HepG2 (cell line): ENCODE data around the gene C5orf34. TPM values are rescaled to one million over a fixed set of nuclear protein-coding genes. Genes with fewer than 3 reads are reported as not detected.

Experiments
- ARNT2 ChIP-seq: sonication (generic); formaldehyde crosslinking; IDR thresholded peaks from 2 replicates; pipeline ENCODE4 v1.8.0; 2022; ENCODE audit warnings: mild to moderate bottlenecking, low read depth, missing genetic modification reagents, moderate library complexity
- ATF1 ChIP-seq: IDR thresholded peaks from 2 replicates; pipeline ENCODE4 v1.6.1; 2016; ENCODE audit warnings: mild to moderate bottlenecking, control low read depth
- CBX5 ChIP-seq: sonication (generic); formaldehyde crosslinking; IDR thresholded peaks from 2 replicates; pipeline ENCODE4 v1.4.0; 2020; ENCODE audit warnings: missing genetic modification reagents, borderline replicate concordance
- CHCHD3 ChIP-seq: sonication (generic); formaldehyde crosslinking; IDR thresholded peaks from 2 replicates; pipeline ENCODE4 v1.8.0; 2022; ENCODE audit warnings: mild to moderate bottlenecking, missing genetic modification reagents, moderate library complexity
- DR1 ChIP-seq: sonication (generic); formaldehyde crosslinking; IDR thresholded peaks from 2 replicates; pipeline ENCODE4 v1.8.0; 2021; ENCODE audit warnings: mild to moderate bottlenecking, missing genetic modification reagents, inconsistent platforms
- GATAD2A ChIP-seq: IDR thresholded peaks from 2 replicates; pipeline ENCODE4 v1.6.1; 2016
- HOMEZ ChIP-seq: IDR thresholded peaks from 2 replicates; pipeline ENCODE4 v1.6.1; 2016; ENCODE audit warnings: low read depth
- JUND ChIP-seq: sonication (generic); formaldehyde crosslinking; IDR thresholded peaks from 2 replicates; pipeline ENCODE4 v1.8.0; 2022; ENCODE audit warnings: mild to moderate bottlenecking, missing genetic modification reagents
- KAT7 ChIP-seq: IDR thresholded peaks from 2 replicates; pipeline ENCODE4 v1.6.1; 2018; ENCODE audit warnings: borderline replicate concordance, missing compliant biosample characterization
- MEIS1 ChIP-seq: sonication (generic); formaldehyde crosslinking; IDR thresholded peaks from 2 replicates; pipeline ENCODE4 v1.9.0; 2021; ENCODE audit warnings: mild to moderate bottlenecking, missing genetic modification reagents, moderate library complexity, borderline replicate concordance
- MIER3 ChIP-seq: IDR thresholded peaks from 2 replicates; pipeline ENCODE4 v1.6.1; 2016; ENCODE audit warnings: missing compliant biosample characterization, borderline replicate concordance
- MTF2 ChIP-seq: sonication (generic); formaldehyde crosslinking; IDR thresholded peaks from 2 replicates; pipeline ENCODE4 v1.5.0; 2020; ENCODE audit warnings: missing genetic modification reagents, borderline replicate concordance
- SAP130 ChIP-seq: IDR thresholded peaks from 2 replicates; pipeline ENCODE4 v1.6.1; 2016; ENCODE audit warnings: low read depth
- SP4 ChIP-seq: sonication (generic); formaldehyde crosslinking; IDR thresholded peaks from 2 replicates; pipeline ENCODE4 v1.8.1; 2023; ENCODE audit warnings: mild to moderate bottlenecking, missing genetic modification reagents
- SP5 ChIP-seq: IDR thresholded peaks from 2 replicates; pipeline ENCODE4 v1.6.1; 2016; ENCODE audit warnings: low read depth, borderline replicate concordance
- TARDBP ChIP-seq: sonication (generic); formaldehyde crosslinking; IDR thresholded peaks from 2 replicates; pipeline ENCODE4 v1.8.0; 2022; ENCODE audit warnings: mild to moderate bottlenecking, missing genetic modification reagents
- TCF12 ChIP-seq, 2 experiments: fragments of 450-650 bp in 1 of 2; sonication (generic) in 1 of 2; formaldehyde crosslinking in 1 of 2; IDR thresholded peaks; 2 replicates each; pipeline versions ENCODE4 v1.6.1 to v1.8.0; 2017 to 2022; ENCODE audit warnings: antibody characterized with exemption in 1 of 2, mild to moderate bottlenecking in 1 of 2, missing genetic modification reagents in 1 of 2, moderate library complexity in 1 of 2
- TFDP2 ChIP-seq: sonication (generic); formaldehyde crosslinking; IDR thresholded peaks from 2 replicates; pipeline ENCODE4 v1.4.0; 2020; ENCODE audit warnings: missing genetic modification reagents
- YEATS2 ChIP-seq: sonication (generic); formaldehyde crosslinking; IDR thresholded peaks from 2 replicates; pipeline ENCODE4 v1.4.0; 2020; ENCODE audit warnings: missing genetic modification reagents, borderline replicate concordance
- ZNF124 ChIP-seq: sonication (generic); formaldehyde crosslinking; IDR thresholded peaks from 2 replicates; pipeline ENCODE4 v1.4.0; 2020; ENCODE audit warnings: missing genetic modification reagents
- ZNF441 ChIP-seq: sonication (generic); formaldehyde crosslinking; IDR thresholded peaks from 2 replicates; pipeline ENCODE4 v1.7.0; 2021; ENCODE audit warnings: missing genetic modification reagents, borderline replicate concordance
- ZNF747 ChIP-seq: sonication (generic); formaldehyde crosslinking; IDR thresholded peaks from 2 replicates; pipeline ENCODE4 v1.8.1; 2023; ENCODE audit warnings: missing genetic modification reagents, mild to moderate bottlenecking, borderline replicate concordance
- ZNF775 ChIP-seq: sonication (generic); formaldehyde crosslinking; IDR thresholded peaks from 2 replicates; pipeline ENCODE4 v1.4.0; 2020; ENCODE audit warnings: missing genetic modification reagents, mild to moderate bottlenecking, moderate library complexity, borderline replicate concordance
- ZNF883 ChIP-seq: sonication (generic); formaldehyde crosslinking; IDR thresholded peaks from 2 replicates; pipeline ENCODE4 v1.5.1; 2020; ENCODE audit warnings: mild to moderate bottlenecking, missing genetic modification reagents; ENCODE audit errors: not compliant biosample characterization
- ZSCAN12 ChIP-seq: sonication (generic); formaldehyde crosslinking; IDR thresholded peaks from 2 replicates; pipeline ENCODE4 v1.9.0; 2021; ENCODE audit warnings: mild to moderate bottlenecking, missing genetic modification reagents
- ZSCAN25 ChIP-seq: sonication (generic); formaldehyde crosslinking; IDR thresholded peaks from 2 replicates; pipeline ENCODE4 v1.8.0; 2022; ENCODE audit warnings: mild to moderate bottlenecking, missing genetic modification reagents
- polyA plus RNA-seq, 8 experiments: library from polyadenylated mRNA; depleted of rRNA in 3 of 8; stranded (reverse) in 7 of 8; unstranded in 1 of 8; fragments of >200 nt; fragmentation: Illumina TruSeq in 4 of 8; extraction: Trizol in 4 of 8; gene quantifications; 2 replicates each; pipeline versions ENCODE4 v1.2.1 to v1.2.3, GENCODE V29; 2011 to 2016; ENCODE audit warnings: low read depth in 4 of 8, missing spikeins in 1 of 8, mixed read lengths in 1 of 8; ENCODE audit not compliant: insufficient read depth in 1 of 8
- total RNA-seq, 5 experiments: library from RNA; depleted of rRNA; stranded (reverse); fragments of >200 nt; fragmentation: Illumina TruSeq; extraction: Trizol; gene quantifications; 2 replicates each; pipeline ENCODE4 v1.2.3, GENCODE V29; 2016; ENCODE audit warnings: low read depth in 1 of 5
- TF ChIP-seq, protein P1 (sequence below): sonication (generic); formaldehyde crosslinking; IDR thresholded peaks from 2 replicates; pipeline ENCODE4 v1.8.0; 2022; ENCODE audit warnings: mild to moderate bottlenecking, missing genetic modification reagents, moderate library complexity

The C5orf34 gene
- total and polyA plus RNA-seq, 2 of the 13 experiments (the other 11 are each of a cell fraction or from before 2014, with no cell fraction given): 3.2 to 6.4 TPM

DNA sequence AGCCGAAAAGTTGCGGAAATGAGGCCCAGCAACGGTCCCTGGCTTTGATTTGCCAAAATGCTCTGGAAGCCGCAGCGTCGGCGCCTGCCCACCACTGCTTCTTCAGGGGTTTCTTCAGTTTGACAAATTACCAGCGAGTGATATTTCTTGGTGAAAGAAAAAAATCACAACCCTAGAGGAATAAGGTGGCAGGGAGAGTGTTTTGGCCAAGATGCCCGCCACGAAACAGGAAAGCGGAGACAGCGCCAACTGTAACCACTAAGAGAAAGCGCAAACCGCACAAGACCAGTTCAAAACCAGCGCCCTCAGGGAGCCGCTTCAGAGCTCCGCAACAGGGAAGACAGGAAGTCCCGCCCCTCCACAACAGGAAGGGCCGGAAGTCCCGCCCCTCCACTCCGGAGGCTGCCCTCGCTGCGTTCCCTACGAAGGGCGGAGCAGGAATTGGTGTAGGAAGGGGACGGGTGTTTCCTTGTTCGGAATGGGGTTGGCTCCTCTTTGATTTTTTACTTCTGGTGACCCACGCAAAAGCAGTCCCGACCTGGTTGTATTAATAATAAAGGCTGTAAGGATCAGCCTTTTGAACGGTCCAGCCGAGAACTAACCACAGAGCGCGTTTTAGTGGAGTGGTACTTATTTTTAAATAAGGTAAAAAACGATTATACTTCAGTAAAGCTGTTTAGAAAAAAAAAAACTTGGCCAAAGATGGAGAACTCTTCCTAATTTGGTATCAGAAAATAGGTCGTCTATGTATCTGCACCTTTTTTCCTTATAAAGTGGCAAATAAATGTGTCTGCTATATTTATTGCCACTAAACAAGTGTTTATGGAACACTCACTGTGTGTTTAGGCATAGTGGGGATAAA, at the start of gene C5orf34 (continued):
- TF ChIP-seq CHCHD3 (CRISPR knock-in tag) (no peak), ZNF883 (CRISPR knock-in tag) (no peak), MTF2 (CRISPR knock-in tag) (no peak), YEATS2 (CRISPR knock-in tag) (peak; percentile 92; the same call in 1 of the 2 replicates), ZSCAN25 (CRISPR knock-in tag) (no peak), ZSCAN12 (CRISPR knock-in tag) (no peak), GATAD2A (no peak), SP5 (CRISPR knock-in tag) (peak; percentile 71), HOMEZ (no peak), CBX5 (peak; percentile 38; the same call in 1 of the 2 replicates), TARDBP (peak; percentile 22; the same call in 1 of the 2 replicates), MIER3 (CRISPR knock-in tag) (peak; percentile 38; the same call in 1 of the 2 replicates), TCF12 (IDR thresholded peaks at IDR 0.05) (no peak), TCF12 (CRISPR knock-in tag; IDR thresholded peaks at IDR 0.05) (no peak), ZNF747 (0 out of 2 replicates have a peak, but pooled peaks have one; percentile 49), ZNF775 (no peak), ZNF441 (CRISPR knock-in tag) (0 out of 2 replicates have a peak, but pooled peaks have one; percentile 42), JUND (CRISPR knock-in tag) (no peak), ZNF124 (no peak), ATF1 (CRISPR knock-in tag) (peak; percentile 38; the same call in 1 of the 2 replicates), SP4 (peak; percentile 80), ARNT2 (CRISPR knock-in tag) (peak; percentile 61; the same call in 1 of the 2 replicates), KAT7 (CRISPR knock-in tag) (no peak), TFDP2 (CRISPR knock-in tag) (peak; percentile 96), SAP130 (peak; percentile 99), DR1 (CRISPR knock-in tag) (peak; percentile 26; the same call in 1 of the 2 replicates), MEIS1 (0 out of 2 replicates have a peak, but pooled peaks have one; percentile 46)
- TF ChIP-seq, protein P1, sequence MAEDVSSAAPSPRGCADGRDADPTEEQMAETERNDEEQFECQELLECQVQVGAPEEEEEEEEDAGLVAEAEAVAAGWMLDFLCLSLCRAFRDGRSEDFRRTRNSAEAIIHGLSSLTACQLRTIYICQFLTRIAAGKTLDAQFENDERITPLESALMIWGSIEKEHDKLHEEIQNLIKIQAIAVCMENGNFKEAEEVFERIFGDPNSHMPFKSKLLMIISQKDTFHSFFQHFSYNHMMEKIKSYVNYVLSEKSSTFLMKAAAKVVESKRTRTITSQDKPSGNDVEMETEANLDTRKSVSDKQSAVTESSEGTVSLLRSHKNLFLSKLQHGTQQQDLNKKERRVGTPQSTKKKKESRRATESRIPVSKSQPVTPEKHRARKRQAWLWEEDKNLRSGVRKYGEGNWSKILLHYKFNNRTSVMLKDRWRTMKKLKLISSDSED: no peak
